GM19397 (cell line): ENCODE results near the gene SMIM22.
A peak's percentile ranks its signal among the peaks of the same experiment; 100 is the strongest.
"Not testable (repeated sequence)": the region's sequence is repeated elsewhere in the genome, so short reads cannot be mapped to it uniquely, and the experiment has no call there.

Experiments
- ATAC-seq: cut with Tn5 transposase; IDR thresholded peaks from one replicate; pipeline ENCODE4 v1.9.1; 2021; ENCODE audit warnings: mild to moderate bottlenecking, moderate library complexity; ENCODE audit not compliant: unreplicated experiment

Gene SMIM22

GRCh38 chr16:4768549-4769305, 26.4 kb upstream of the SMIM22 start:
- ATAC-seq: peak; percentile 69

GRCh38 chr16:4769306-4769638, 25.9 kb upstream of the SMIM22 start:
- no peak for ATAC-seq

GRCh38 chr16:4771646-4772045, 23.5 kb upstream of the SMIM22 start:
- ATAC-seq: no peak

GRCh38 chr16:4772351-4772750, 22.8 kb upstream of the SMIM22 start:
- no peak for ATAC-seq

- no peak for ATAC-seq
Measured at GRCh38 chr16:4775005-4775404, 20.2 kb upstream of the SMIM22 start.

- no peak for ATAC-seq
Measured at GRCh38 chr16:4776141-4776705, 18.9 kb upstream of the SMIM22 start.

- ATAC-seq: no peak
Measured at GRCh38 chr16:4777339-4778049, 17.7 kb upstream of the SMIM22 start.

GRCh38 chr16:4778050-4778392, 17.1 kb upstream of the SMIM22 start:
- ATAC-seq: no peak

GRCh38 chr16:4780235-4780634, 14.9 kb upstream of the SMIM22 start:
- ATAC-seq: no peak

- no peak for ATAC-seq
Measured at GRCh38 chr16:4783251-4783950, 11.8 kb upstream of the SMIM22 start.

GRCh38 chr16:4783951-4784336, 11.2 kb upstream of the SMIM22 start:
- no peak for ATAC-seq

- not testable (repeated sequence) for ATAC-seq
Measured at GRCh38 chr16:4784444-4784987, 10.7 kb upstream of the SMIM22 start.

GRCh38 chr16:4785758-4786433, 9.3 kb upstream of the SMIM22 start:
- ATAC-seq: no peak

GRCh38 chr16:4787068-4787467, 8.1 kb upstream of the SMIM22 start:
- ATAC-seq: no peak

GRCh38 chr16:4787627-4788482, 7.3 kb upstream of the SMIM22 start, which contains the start of gene SEPTIN12:
SEPTIN12 (minus strand) TSS chr16:4788345; CDS start chr16:4787645, 700 bp downstream.
- ATAC-seq: no peak

- ATAC-seq: no peak
Measured at GRCh38 chr16:4788489-4788889, 6.7 kb upstream of the SMIM22 start.

- no peak for ATAC-seq
Measured at GRCh38 chr16:4788910-4789309, 6.3 kb upstream of the SMIM22 start.

- no peak for ATAC-seq
Measured at GRCh38 chr16:4790261-4790660, 4.9 kb upstream of the SMIM22 start.

- no peak for ATAC-seq
Measured at GRCh38 chr16:4790871-4791270, 4.3 kb upstream of the SMIM22 start.

GRCh38 chr16:4792951-4793513, 2.1 kb upstream of the SMIM22 start:
- no peak for ATAC-seq
